ENCODE data around the gene AUTS2. TPM values are rescaled to one million over a fixed set of nuclear protein-coding genes. Genes with fewer than 3 reads are reported as not detected.

The AUTS2 gene
- total and polyA plus RNA-seq, 2 of the 8 experiments (the other 6 are each of a cell fraction or from before 2014, with no cell fraction given): 25.9 to 101 TPM

- H4K5ac ChIP-seq (ENCODE audit: insufficient read length, low read depth, low read length): no peak overlapping the region
- H2BK120ac ChIP-seq (replicated peaks; ENCODE audit: low read depth, low read length): no peak overlapping the region
- WGBS, 2 experiments (ENCODE audit: extremely low coverage in 1 of 2, insufficient coverage in 1 of 2, insufficient read length in 1 of 2, insufficient replicate concordance in 2 of 2, low coverage in 1 of 2, low lambda C conversion rate in 2 of 2, missing lambda C conversion rate in 1 of 2): 79% methylated on average over 2 of the region's 2 CpGs; no CpG with 5 or more reads in 1 of the 2 experiments
- no peaks in the 10 kb centered on the region for H3K36me3 ChIP-seq (ENCODE audit: control insufficient read depth in 2 of 4, insufficient read depth in 4 of 4, low read length in 3 of 4)
- no peak overlapping the region for H2BK5ac ChIP-seq (ENCODE audit: low read depth, low read length)
- H3K4me1 ChIP-seq (replicated peaks in 1 of 4; ENCODE audit: control insufficient read depth in 3 of 4, insufficient read depth in 4 of 4, low read length in 3 of 4): peaks cover 0 to 2% (median 0%) of the 10 kb centered on the region in 4 experiments; a peak in 1 of 7 replicates
- no peak overlapping the region for H3K4me2 ChIP-seq (ENCODE audit: insufficient read depth in 1 of 2, low read depth in 2 of 2, low read length in 2 of 2)
- ChIA-PET POLR2A (ENCODE audit: partially characterized antibody) (no interaction called here), CTCF (ENCODE audit: partially characterized antibody) (interaction anchor here (1.6 kb wide), 1 partner anchor 12 kb away, joined by 5 read pairs; no protein-coding TSS in a partner anchor)
- H3K18ac ChIP-seq (ENCODE audit: extremely low read depth, low read length): no peak overlapping the region
- H3K23ac ChIP-seq (ENCODE audit: insufficient read length): no peak overlapping the region
- no peak overlapping the region for H4K8ac ChIP-seq (ENCODE audit: extremely low read depth, insufficient read depth, low read length)
- DNase-seq (ENCODE audit: low read depth in 1 of 2, low spot score in 2 of 2) (no peak), FAIRE-seq (no peak)
- H4K91ac ChIP-seq (replicated peaks; ENCODE audit: insufficient read length, low read length): no peak overlapping the region
- H3K9ac ChIP-seq (replicated peaks in 1 of 4; ENCODE audit: extremely low read depth in 1 of 4, low read depth in 3 of 4, low read length in 3 of 4): no peak overlapping the region
- no peaks in the 10 kb centered on the region for H3K79me2 ChIP-seq (ENCODE audit: control insufficient read depth in 1 of 2, insufficient read depth in 2 of 2, low read length in 2 of 2)
- no peak overlapping the region for H2BK20ac ChIP-seq (ENCODE audit: low read length)
- H4K20me1 ChIP-seq (replicated peaks in 1 of 2; ENCODE audit: control insufficient read depth in 1 of 2, insufficient read depth in 2 of 2, low read length in 2 of 2): no peaks in the 10 kb centered on the region
- no peaks in the 10 kb centered on the region for H3K9me3 ChIP-seq (ENCODE audit: insufficient read depth in 2 of 2, low read depth in 1 of 2, low read length in 1 of 2)
- no peak overlapping the region for H3K14ac ChIP-seq (ENCODE audit: insufficient read length)
- no peak overlapping the region for H2BK15ac ChIP-seq (ENCODE audit: low read length)
- no peak overlapping the region for H2AK5ac ChIP-seq (ENCODE audit: low read depth, low read length)
- no peak for TF ChIP-seq KDM5A (IDR thresholded peaks at IDR 0.05; ENCODE audit: low read length)
- no peak for TF ChIP-seq SRF (IDR thresholded peaks at IDR 0.05; ENCODE audit: low read depth, low read length)
- no peak for TF ChIP-seq PHF8 (conservative IDR thresholded peaks at IDR 0.05; ENCODE audit: low read depth, low read length)
- no peak for TF ChIP-seq TAF1 (IDR thresholded peaks at IDR 0.05; ENCODE audit: low read depth, low read length)
- H3K4ac ChIP-seq (replicated peaks; ENCODE audit: insufficient read length, low read depth, low read length): no peak overlapping the region
- no peak overlapping the region for H3K27ac ChIP-seq (ENCODE audit: low read depth, low read length)
- no peaks in the 10 kb centered on the region for H3K79me1 ChIP-seq (ENCODE audit: low read depth, low read length)
- no peak overlapping the region for H3K4me3 ChIP-seq (ENCODE audit: extremely low read depth in 1 of 4, insufficient read depth in 2 of 4, low read depth in 3 of 4, low read length in 4 of 4)
- H2BK12ac ChIP-seq (ENCODE audit: low read depth, low read length): no peak overlapping the region
- H3K23me2 ChIP-seq (ENCODE audit: low read depth, low read length): no peaks in the 10 kb centered on the region
- no peaks in the 10 kb centered on the region for H3K27me3 ChIP-seq (replicated peaks in 1 of 4; ENCODE audit: control insufficient read depth in 3 of 4, extremely low read depth in 1 of 4, insufficient read depth in 3 of 4, low read length in 3 of 4)
- H2AFZ ChIP-seq (ENCODE audit: low read length): no peak overlapping the region
- no peak overlapping the region for H3K56ac ChIP-seq (replicated peaks; ENCODE audit: insufficient read length, low read depth, low read length)
Measured at GRCh38 chr7:70114806-70115205, 516.5 kb downstream of the AUTS2 start.
